ENCODE results near the gene TACC2.

The TACC2 gene

DNA sequence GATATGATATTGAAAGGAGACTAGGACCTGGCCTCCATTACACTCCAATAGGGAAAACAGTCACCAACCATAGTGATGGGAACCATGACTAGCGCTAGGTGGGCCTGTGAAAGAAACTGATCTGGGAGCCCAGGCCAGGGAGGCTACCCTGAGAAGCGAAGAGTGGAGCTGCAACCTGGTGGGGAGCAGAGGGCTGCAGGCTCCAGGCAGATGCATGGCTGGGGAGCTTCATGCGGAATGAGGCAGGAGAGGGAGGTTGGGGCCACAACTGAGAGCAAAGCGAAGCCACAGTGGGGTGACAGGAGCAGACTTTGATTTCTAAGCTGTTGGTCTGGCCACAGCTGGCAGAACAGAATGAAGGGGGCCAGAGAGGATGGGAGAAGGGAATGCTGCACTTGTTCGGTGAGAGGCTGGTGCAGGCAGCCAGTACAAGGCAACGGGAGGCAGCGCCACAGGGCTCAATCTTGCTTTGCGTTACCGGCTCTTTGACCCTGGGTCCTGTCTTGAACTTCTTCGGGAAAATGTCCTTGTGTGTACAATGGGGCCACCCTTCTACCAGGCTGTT is 88.4 kb downstream of the TACC2 start:
- H3K4me2 ChIP-seq (ENCODE audit: insufficient read depth, low read length) = no peak overlapping the region
- H3K27me3 ChIP-seq (ENCODE audit: insufficient read depth, low read length, poor library complexity) = no peaks in the 10 kb centered on the region
- H4K20me1 ChIP-seq (ENCODE audit: insufficient read depth, low read length) = no peaks in the 10 kb centered on the region
- TF ChIP-seq CTCF (IDR thresholded peaks at IDR 0.05; ENCODE audit: borderline replicate concordance, extremely low read depth, low read length, poor library complexity, severe bottlenecking) (no peak), EZH2 (IDR thresholded peaks at IDR 0.05; ENCODE audit: borderline replicate concordance, low read depth, low read length, severe bottlenecking) (no peak)
- no peak overlapping the region for H3K27ac ChIP-seq (ENCODE audit: low read length)
- H3K9me3 ChIP-seq (ENCODE audit: insufficient read depth, low read length, severe bottlenecking) = no peaks in the 10 kb centered on the region
- no peaks in the 10 kb centered on the region for H3K36me3 ChIP-seq (ENCODE audit: insufficient read depth, low read length)
- no peak for DNase-seq
- no peaks in the 10 kb centered on the region for H3K4me1 ChIP-seq (ENCODE audit: insufficient read depth, low read length)
- no peaks in the 10 kb centered on the region for H3K79me2 ChIP-seq (ENCODE audit: insufficient read depth, low read length)
- ATAC-seq (ENCODE audit: insufficient read depth, low read depth) = no peak
- no peak overlapping the region for H3K4me3 ChIP-seq (ENCODE audit: low read depth in 1 of 2, low read length in 2 of 2)
- no peak overlapping the region for H2AFZ ChIP-seq (ENCODE audit: low read depth, low read length)
- H3K9ac ChIP-seq (ENCODE audit: low read depth, low read length) = no peak overlapping the region

DNA sequence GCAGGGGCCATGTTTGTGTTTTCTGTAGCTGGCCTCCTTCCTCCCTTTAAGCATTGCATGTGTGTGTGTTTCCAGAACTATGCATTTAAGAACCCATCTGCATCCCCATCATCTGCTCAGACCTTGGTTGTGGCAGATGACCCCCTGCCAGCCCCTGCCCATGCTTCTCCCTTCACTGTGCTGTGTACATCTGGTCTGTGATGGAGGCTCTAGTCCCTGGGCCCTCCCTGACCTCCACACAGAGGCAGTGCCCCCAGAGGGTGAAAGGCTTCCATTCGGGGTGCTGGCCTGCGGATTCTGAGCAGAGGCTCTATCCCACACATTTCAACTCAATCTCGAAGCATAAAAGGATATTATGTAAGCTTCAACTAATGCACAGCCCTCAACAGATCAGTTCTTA is 89.4 kb downstream of the TACC2 start:
- ATAC-seq (ENCODE audit: insufficient read depth, low read depth) (no peak), DNase-seq (no peak)
- Histone ChIP-seq H2AFZ (ENCODE audit: low read depth, low read length) (no peak overlapping the region), H3K4me1 (ENCODE audit: insufficient read depth, low read length) (no peaks in the 10 kb centered on the region), H3K9ac (ENCODE audit: low read depth, low read length) (no peak overlapping the region), H3K27ac (ENCODE audit: low read length) (no peak overlapping the region), H3K9me3 (ENCODE audit: insufficient read depth, low read length, severe bottlenecking) (no peaks in the 10 kb centered on the region), H3K4me3 (ENCODE audit: low read depth in 1 of 2, low read length in 2 of 2) (no peak overlapping the region), H3K36me3 (ENCODE audit: insufficient read depth, low read length) (no peaks in the 10 kb centered on the region), H3K79me2 (ENCODE audit: insufficient read depth, low read length) (no peaks in the 10 kb centered on the region), H4K20me1 (ENCODE audit: insufficient read depth, low read length) (no peaks in the 10 kb centered on the region), H3K27me3 (ENCODE audit: insufficient read depth, low read length, poor library complexity) (no peaks in the 10 kb centered on the region), H3K4me2 (ENCODE audit: insufficient read depth, low read length) (no peak overlapping the region)
- TF ChIP-seq EZH2 (IDR thresholded peaks at IDR 0.05; ENCODE audit: borderline replicate concordance, low read depth, low read length, severe bottlenecking) (no peak), CTCF (IDR thresholded peaks at IDR 0.05; ENCODE audit: borderline replicate concordance, extremely low read depth, low read length, poor library complexity, severe bottlenecking) (no peak)

GRCh38 chr10:122078965-122079795 is 90.2 kb downstream of the TACC2 start:
- no peak for TF ChIP-seq CTCF (IDR thresholded peaks at IDR 0.05; ENCODE audit: borderline replicate concordance, extremely low read depth, low read length, poor library complexity, severe bottlenecking)
- no peak for TF ChIP-seq EZH2 (IDR thresholded peaks at IDR 0.05; ENCODE audit: borderline replicate concordance, low read depth, low read length, severe bottlenecking)

More at GRCh38 chr10:122078965-122079795, 90.2 kb downstream of the TACC2 start:
- Histone ChIP-seq H3K4me1 (ENCODE audit: insufficient read depth, low read length) (no peaks in the 10 kb centered on the region), H3K9ac (ENCODE audit: low read depth, low read length) (no peak overlapping the region), H3K27me3 (ENCODE audit: insufficient read depth, low read length, poor library complexity) (no peaks in the 10 kb centered on the region), H3K9me3 (ENCODE audit: insufficient read depth, low read length, severe bottlenecking) (no peaks in the 10 kb centered on the region), H3K4me3 (ENCODE audit: low read depth in 1 of 2, low read length in 2 of 2) (no peak overlapping the region), H4K20me1 (ENCODE audit: insufficient read depth, low read length) (no peaks in the 10 kb centered on the region), H3K36me3 (ENCODE audit: insufficient read depth, low read length) (no peaks in the 10 kb centered on the region), H3K79me2 (ENCODE audit: insufficient read depth, low read length) (no peaks in the 10 kb centered on the region), H2AFZ (ENCODE audit: low read depth, low read length) (no peak overlapping the region), H3K27ac (ENCODE audit: low read length) (no peak overlapping the region), H3K4me2 (ENCODE audit: insufficient read depth, low read length) (no peak overlapping the region)
- DNase-seq (no peak), ATAC-seq (ENCODE audit: insufficient read depth, low read depth) (no peak)

Measured in DND-41 (cell line).